Heart right ventricle (tissue), 16 donors: Measurements from ENCODE around the gene TSHZ1. TPM values are rescaled to one million over a fixed set of nuclear protein-coding genes. Genes with fewer than 3 reads are reported as not detected.
A peak's percentile ranks its signal among the peaks of the same experiment; 100 is the strongest.

Experiments
- ATAC-seq, 8 donors: fragments of 200-7000 bp; cut with Tn5 transposase; one replicate each; pipeline ENCODE4 v1.9.1; 2020; ENCODE audit warnings: mild to moderate bottlenecking in 8 of 8, moderate library complexity in 8 of 8, moderate number of reproducible peaks in 1 of 8
- DNase-seq, 2 donors: peaks; one replicate each; pipeline ENCODE4 v3.0.0-alpha.2; 2020
- H3K27ac ChIP-seq, 10 donors: fragments of 200-600 bp; sonication (generic) in 2 of 10; one replicate each; pipeline versions ENCODE4 v1.5.0 to v1.8.0; 2020 to 2022; ENCODE audit warnings: mild to moderate bottlenecking in 3 of 10
- H3K27me3 ChIP-seq, 7 donors: fragments of 200-600 bp; one replicate each; pipeline ENCODE4 v1.8.0; 2021 to 2022; ENCODE audit warnings: mild to moderate bottlenecking in 2 of 7
- H3K36me3 ChIP-seq, 9 donors: fragments of 200-600 bp; sonication (generic) in 1 of 9; one replicate each; pipeline versions ENCODE4 v1.5.0 to v1.8.0; 2020 to 2022; ENCODE audit warnings: mild to moderate bottlenecking in 2 of 9
- H3K4me1 ChIP-seq, 9 donors: fragments of 200-600 bp; sonication (generic) in 1 of 9; one replicate each; pipeline versions ENCODE4 v1.5.0 to v1.8.0; 2020 to 2022; ENCODE audit warnings: mild to moderate bottlenecking in 4 of 9
- H3K4me3 ChIP-seq, 10 donors: fragments of 200-600 bp; sonication (generic) in 2 of 10; one replicate each; pipeline versions ENCODE4 v1.5.0 to v1.8.0; 2020 to 2022; ENCODE audit warnings: mild to moderate bottlenecking in 7 of 10, moderate library complexity in 2 of 10
- H3K9me3 ChIP-seq, 11 donors: fragments of 200-600 bp in 10 of 11; sonication (generic) in 2 of 11; one replicate each; pipeline versions ENCODE4 v1.5.0 to v1.8.0; 2013 to 2022; ENCODE audit warnings: mild to moderate bottlenecking in 2 of 11, control low read depth in 1 of 11, moderate library complexity in 1 of 11
- CTCF ChIP-seq, 9 donors: fragments of 200-600 bp; sonication (generic) in 2 of 9; IDR thresholded peaks; one replicate each; pipeline versions ENCODE4 v1.5.0 to v1.8.0; 2021 to 2022; ENCODE audit warnings: antibody characterized with exemption in 9 of 9, mild to moderate bottlenecking in 5 of 9, moderate library complexity in 1 of 9
- WGBS, 2 donors: extraction: QIAGEN DNeasy Blood & Tissue Kit; methylation state at CpG; one replicate each; pipeline ENCODE4 v1.1.7; 2013; ENCODE audit warnings: inconsistent platforms in 1 of 2; 5-methylcytosine and 5-hydroxymethylcytosine counted together
- intact Hi-C, 10 donors: fragments of 100-400 bp; cut with DNase I; formaldehyde crosslinking; loops; one replicate each; pipeline versions ENCODE4 v1.11.1 to v1.14.2; 2022
- polyA plus RNA-seq, 2 donors: library from polyadenylated mRNA; stranded (reverse); fragments of 200-250 nt; gene quantifications; one replicate each; pipeline ENCODE4 v1.2.3, GENCODE V29; 2013
- total RNA-seq, 10 donors: library from RNA; stranded (reverse); fragmentation: NEBNext Ultra II Directional in 3 of 10; extraction: Animal tissue kit (Norgen Biotek cat#: 25700) in 3 of 10; gene quantifications; one replicate each; pipeline versions ENCODE4 v1.2.1 to v1.2.4, GENCODE V29; 2021 to 2023
- donor health status: Arrhythmogenic right ventricular cardiomyopathy.
- donor health status: ischemic (EF 13 %, LVEDD 7.1; RV severe dilation, severe dysfunction).
- donor health status: healthy with polysubstance abuse.
- donor health status: DM: no; HTN: yes; CAD: no.
- donor health status: DM: no; HTN: no; CAD: no.
- donor health status: ischemic (EF 25% LVEDD 6.9; RV normal size, moderate dysfunction).
- donor health status: ischemic (EF 25% LVEDD 5.7; RV mildly dilated, moderate dysfunction).
- donor health status: healthy.
- donor health status: DM: yes; HTN: yes; CAD: no.
- donor health status: Ischemic cardiomyopathy.
- donor health status: ischemic (EF 35%, LVEDD 5.7; RV mildly dilated, moderate dysfunction).
- donor health status: nonischemic (EF 11% LVEDD 7.7; RV severe dilation, severe dysfunction).
- donor health status: DM: yes; HTN: yes; CAD: no.
- donor health status: PGD.
- donor health status: ischemic (EF 29% LVEDD 5.4; RV normal size, mild dysfunction).
- donor health status: nonischemic (EF 23%, LVEDD 6.1; RV moderate dilation, normal function).

The TSHZ1 gene
- total and polyA plus RNA-seq, 12 donors, result 4.8 to 22.9 (median 17.6) TPM

DNA sequence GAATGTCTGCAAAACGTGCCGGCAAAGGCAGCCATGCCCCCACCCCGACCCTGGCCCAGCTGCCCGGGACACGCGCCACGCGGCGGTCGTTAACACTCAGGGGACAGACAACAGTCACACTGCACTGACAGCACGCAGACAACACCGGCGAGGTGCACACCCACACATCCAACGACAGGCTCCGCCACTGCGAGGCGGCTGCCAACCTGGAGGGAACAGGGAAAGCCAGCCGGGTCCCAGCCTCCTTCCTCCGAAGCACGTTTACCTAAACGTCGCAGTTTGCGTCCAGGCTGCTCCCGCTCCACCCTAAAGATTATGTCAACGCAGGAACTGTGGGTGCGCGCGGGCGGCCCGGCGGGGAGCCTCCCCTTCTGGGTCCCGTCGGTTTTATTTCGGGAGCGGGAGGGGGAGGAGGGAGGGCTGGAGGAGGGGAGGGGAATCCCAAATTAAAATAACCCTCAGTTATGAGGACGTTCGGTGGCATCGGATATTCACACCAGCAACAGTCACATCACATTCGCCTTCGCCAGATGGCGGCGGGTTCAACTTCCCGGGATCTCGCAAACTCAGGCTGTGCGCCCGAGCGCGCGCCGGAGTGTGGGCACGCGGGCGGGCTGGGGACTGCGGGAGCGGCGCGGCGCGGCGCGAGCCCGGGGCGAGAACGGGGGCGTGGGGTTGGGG is 2.3 kb upstream of the TSHZ1 start:
- H3K4me1 ChIP-seq, result peaks cover 12 to 68% (median 59%) of the 10 kb centered on the region in 9 donors

GRCh38 chr18:75208836-75209128 is 1.8 kb upstream of the TSHZ1 start:
- ATAC-seq (peak in 1 of 8 donors; percentile 0), DNase-seq (peak in 1 of 2 donors; percentile 57)
- Histone ChIP-seq H3K4me1 (peaks cover 12 to 68% (median 59%) of the 10 kb centered on the region in 9 donors), H3K9me3 (no peaks in the 10 kb centered on the region), H3K27me3 (no peaks in the 10 kb centered on the region), H3K27ac (peak overlapping the region; percentile 99 to 100 (median 100)), H3K4me3 (peak overlapping the region; percentile 74 to 99 (median 94)), H3K36me3 (no peaks in the 10 kb centered on the region)
- TF ChIP-seq CTCF (IDR thresholded peaks at IDR 0.05), result no peak
- 0 to 1% methylated on average over 30 to 34 of the region's 34 CpGs for WGBS, 2 donors
- intact Hi-C loops, result loop anchor here in 4 of 10 donors (2.0 to 10.0 kb wide), 8 partner anchors 36 to 314 kb away; no protein-coding TSS in a partner anchor

More for the DNA sequence above, 2.3 kb upstream of the TSHZ1 start:
- Histone ChIP-seq H3K27ac (peak overlapping the region; percentile 99 to 100 (median 100)), H3K9me3 (no peaks in the 10 kb centered on the region), H3K36me3 (no peaks in the 10 kb centered on the region), H3K27me3 (no peaks in the 10 kb centered on the region), H3K4me3 (peak overlapping the region; percentile 74 to 99 (median 94))
- ATAC-seq, result peak; percentile 2 to 47 (median 16)
- WGBS, 2 donors, result 0% methylated on average over 61 to 65 of the region's 65 CpGs
- intact Hi-C loops, result loop anchor here in 4 of 10 donors (2.0 to 10.0 kb wide), 8 partner anchors 36 to 313 kb away; no protein-coding TSS in a partner anchor
- peak in 1 of 9 donors; percentile 20 for TF ChIP-seq CTCF (IDR thresholded peaks at IDR 0.05)
- peak; percentile 58 for DNase-seq

- Histone ChIP-seq H3K27me3 (no peaks in the 10 kb centered on the region), H3K27ac (peak within 1 kb of the TSS; percentile 99 to 100 (median 100)), H3K4me3 (peak within 1 kb of the TSS; percentile 74 to 99 (median 94)), H3K9me3 (no peaks in the 10 kb centered on the region), H3K4me1 (peaks cover 9 to 68% (median 59%) of the 10 kb centered on the region in 9 donors), H3K36me3 (no peaks in the 10 kb centered on the region)
- DNase-seq (peak; percentile 87 to 93), ATAC-seq (peak; percentile 54 to 82 (median 72))
- no peak for TF ChIP-seq CTCF (IDR thresholded peaks at IDR 0.05)
- WGBS, 2 donors, result 0 to 1% methylated on average over 76 to 84 of the region's 88 CpGs
- intact Hi-C loops, result loop anchor here in 4 of 10 donors (2.0 to 10.0 kb wide), 8 partner anchors 37 to 315 kb away; no protein-coding TSS in a partner anchor
These were observed 1.3 kb upstream of the TSHZ1 start, which contains the start of gene PTGR3 for GRCh38 chr18:75209129-75209950. TSS of gene PTGR3 (minus strand) at chr18:75209139. CDS start at chr18:75209058, 81 bp downstream.

- intact Hi-C loops, result loop anchor here in 6 of 10 donors (2.0 to 10.0 kb wide), 9 partner anchors 37 to 315 kb away; no protein-coding TSS in a partner anchor
- WGBS, 2 donors, result 0 to 1% methylated on average over 8 of the region's 8 CpGs
- Histone ChIP-seq H3K4me3 (peak overlapping the region; percentile 74 to 99 (median 94)), H3K9me3 (no peaks in the 10 kb centered on the region), H3K27me3 (no peaks in the 10 kb centered on the region), H3K4me1 (peaks cover 9 to 70% (median 61%) of the 10 kb centered on the region in 9 donors), H3K36me3 (no peaks in the 10 kb centered on the region), H3K27ac (peak overlapping the region; percentile 99 to 100 (median 100))
- no peak for TF ChIP-seq CTCF (IDR thresholded peaks at IDR 0.05)
- ATAC-seq (peak in 2 of 8 donors; percentile 1), DNase-seq (no peak)
These were observed 692 bp upstream of the TSHZ1 start for GRCh38 chr18:75209951-75210258.
